ENCODE results near the gene SUN5.

Gene SUN5

GRCh38 chr20:33026779-33027759 lies 22.8 kb upstream of the SUN5 start:
- no peak for DNase-seq (ENCODE audit: low spot score)

- no peak for DNase-seq (ENCODE audit: low spot score)
Observed at GRCh38 chr20:33026072-33026778, 22.0 kb upstream of the SUN5 start.

- no peak for DNase-seq (ENCODE audit: low spot score)
Observed at GRCh38 chr20:33025318-33025876, 21.2 kb upstream of the SUN5 start.

- DNase-seq (ENCODE audit: low spot score), result no peak
Observed at GRCh38 chr20:33024609-33025317, 20.5 kb upstream of the SUN5 start.

- no peak for DNase-seq (ENCODE audit: low spot score)
Observed at GRCh38 chr20:33024243-33024560, 20.0 kb upstream of the SUN5 start.

- no peak for DNase-seq (ENCODE audit: low spot score)
Observed at GRCh38 chr20:33023439-33024242, 19.4 kb upstream of the SUN5 start.

GRCh38 chr20:33022694-33023438 lies 18.6 kb upstream of the SUN5 start:
- DNase-seq (ENCODE audit: low spot score), result no peak

DNA sequence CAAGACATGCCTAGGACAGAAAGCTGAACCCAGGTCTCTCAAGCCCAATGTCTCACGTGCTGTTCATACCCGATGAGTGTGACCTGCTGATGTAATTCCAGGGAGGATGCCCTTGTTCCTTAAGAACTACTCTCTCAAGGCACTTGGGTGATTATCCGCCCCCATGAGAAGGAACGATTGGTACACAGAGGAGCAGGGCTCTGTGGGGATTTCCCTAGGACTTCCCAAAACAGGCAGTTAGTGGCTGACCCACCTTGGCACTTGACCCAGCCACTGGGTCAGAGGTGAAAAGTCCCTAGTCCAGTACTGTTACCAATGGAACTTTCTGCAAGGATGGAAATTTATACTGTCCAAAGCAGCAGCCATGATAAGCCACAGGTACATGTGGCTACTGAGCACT lies 18.1 kb upstream of the SUN5 start:
- DNase-seq (ENCODE audit: low spot score), result no peak

GRCh38 chr20:33021879-33022278 lies 17.6 kb upstream of the SUN5 start:
- no peak for DNase-seq (ENCODE audit: low spot score)

- DNase-seq (ENCODE audit: low spot score), result no peak
Observed at GRCh38 chr20:33020278-33021161, 16.3 kb upstream of the SUN5 start.

DNA sequence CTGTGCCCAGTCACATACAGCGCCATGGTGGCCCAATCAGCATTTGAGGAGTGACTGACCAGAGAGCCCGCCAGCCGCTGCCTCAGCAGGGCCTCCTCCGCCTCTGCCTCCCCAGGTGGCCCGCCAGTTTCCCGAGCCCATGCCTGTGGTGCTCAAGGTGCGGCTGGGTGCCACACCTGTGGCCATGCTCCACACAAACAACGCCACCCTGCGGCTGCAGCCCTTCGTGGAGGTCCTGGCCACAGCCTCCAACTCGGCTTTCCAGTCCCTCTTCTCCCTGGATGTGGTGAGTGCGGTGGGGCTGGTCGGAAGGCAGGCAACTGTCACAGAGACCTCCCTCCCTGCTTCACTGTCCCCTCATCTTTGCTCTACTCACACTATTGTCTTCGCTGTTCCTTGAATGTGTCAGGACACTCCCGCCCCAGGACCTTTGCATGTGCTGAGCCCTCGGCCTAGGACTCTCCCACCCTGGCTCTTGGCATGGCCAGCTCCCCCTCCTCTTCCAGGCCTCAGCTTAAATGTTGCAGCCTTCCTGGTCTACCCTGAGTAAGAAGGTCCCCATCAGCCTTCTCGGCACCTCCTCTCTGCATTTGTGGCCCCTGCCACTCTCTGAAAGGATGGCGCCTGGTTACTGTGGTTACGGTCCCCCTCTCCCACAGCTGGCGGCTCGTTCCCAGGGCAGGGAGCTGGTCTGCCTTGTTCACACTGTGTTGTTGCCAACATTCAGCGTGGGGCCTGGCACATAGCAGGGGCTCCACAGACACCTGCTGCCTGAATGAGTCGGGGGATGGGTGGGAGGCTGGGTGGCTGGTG lies 15.4 kb upstream of the SUN5 start:
- DNase-seq (ENCODE audit: low spot score), result no peak

- DNase-seq (ENCODE audit: low spot score), result no peak
Observed at GRCh38 chr20:33018169-33018931, 14.1 kb upstream of the SUN5 start.

DNA sequence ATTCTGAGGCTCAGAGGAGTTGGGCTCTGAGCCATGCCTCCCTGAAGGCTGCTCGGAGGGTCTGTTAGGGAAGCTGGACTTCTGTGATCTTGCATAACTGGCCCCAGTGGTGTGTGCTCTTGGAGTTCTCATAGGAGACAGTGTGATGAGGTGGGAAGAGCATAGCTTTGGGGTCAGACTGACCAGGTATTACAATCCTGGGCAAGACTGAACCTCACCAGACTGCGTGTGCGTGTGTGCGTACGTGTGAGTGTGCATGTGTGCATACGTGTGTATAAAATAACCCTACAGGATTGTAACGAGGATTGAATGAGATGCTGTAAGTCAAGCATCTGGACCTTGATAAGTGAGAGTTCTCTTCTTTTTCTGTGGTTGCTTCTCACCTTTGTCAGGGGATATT lies 13.3 kb upstream of the SUN5 start:
- DNase-seq (ENCODE audit: low spot score), result no peak

DNA sequence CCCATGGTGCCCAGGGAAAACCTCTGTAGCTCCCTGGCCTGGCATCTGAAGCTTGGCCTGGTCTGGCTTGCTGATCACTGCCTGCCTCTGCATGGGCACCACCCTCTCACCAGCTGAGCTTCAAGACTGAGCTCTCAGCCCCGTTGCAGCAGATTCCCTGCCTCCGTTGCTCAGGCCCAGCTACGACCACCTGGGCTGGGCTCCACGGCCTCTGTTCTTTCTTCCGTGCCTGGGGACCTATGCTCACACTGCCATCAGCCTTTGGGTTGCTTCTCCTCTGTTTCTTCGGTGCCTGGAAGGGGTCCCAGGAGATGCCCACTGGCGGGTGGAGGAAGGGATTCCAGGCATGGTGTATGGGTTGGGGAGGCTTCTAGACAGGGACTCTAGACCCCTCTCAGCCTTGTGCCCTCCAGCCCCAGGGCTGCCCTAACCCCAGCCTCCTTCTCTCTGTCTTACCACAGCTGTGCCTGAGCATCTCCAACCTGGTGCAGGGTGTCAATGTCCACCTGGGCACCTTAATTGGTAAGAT lies 12.4 kb upstream of the SUN5 start:
- DNase-seq (ENCODE audit: low spot score), result no peak

GRCh38 chr20:33015700-33016580 lies 11.7 kb upstream of the SUN5 start:
- no peak for DNase-seq (ENCODE audit: low spot score)

GRCh38 chr20:33015114-33015484 lies 10.9 kb upstream of the SUN5 start:
- no peak for DNase-seq (ENCODE audit: low spot score)
